Fibroblast of skin of left quadriceps (primary cell): ENCODE data around the gene STARD9.
"Not testable (repeated sequence)": the region's sequence is repeated elsewhere in the genome, so short reads cannot be mapped to it uniquely, and the experiment has no call there.

Experiments
- DNase-seq, 2 experiments: peaks; one replicate each; pipeline ENCODE4 v3.0.0-alpha.2; 2013; ENCODE audit warnings: low read depth in 2 of 2

Gene STARD9

GRCh38 chr15:42766109-42766508, 190.7 kb downstream of the STARD9 start:
- not testable (repeated sequence) for DNase-seq
